ENCODE data around the gene SLC25A42.
A peak's percentile ranks its signal among the peaks of the same experiment; 100 is the strongest.
"Not testable (repeated sequence)": the region's sequence is repeated elsewhere in the genome, so short reads cannot be mapped to it uniquely, and the experiment has no call there.

The SLC25A42 gene, protein sequence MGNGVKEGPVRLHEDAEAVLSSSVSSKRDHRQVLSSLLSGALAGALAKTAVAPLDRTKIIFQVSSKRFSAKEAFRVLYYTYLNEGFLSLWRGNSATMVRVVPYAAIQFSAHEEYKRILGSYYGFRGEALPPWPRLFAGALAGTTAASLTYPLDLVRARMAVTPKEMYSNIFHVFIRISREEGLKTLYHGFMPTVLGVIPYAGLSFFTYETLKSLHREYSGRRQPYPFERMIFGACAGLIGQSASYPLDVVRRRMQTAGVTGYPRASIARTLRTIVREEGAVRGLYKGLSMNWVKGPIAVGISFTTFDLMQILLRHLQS

DNA sequence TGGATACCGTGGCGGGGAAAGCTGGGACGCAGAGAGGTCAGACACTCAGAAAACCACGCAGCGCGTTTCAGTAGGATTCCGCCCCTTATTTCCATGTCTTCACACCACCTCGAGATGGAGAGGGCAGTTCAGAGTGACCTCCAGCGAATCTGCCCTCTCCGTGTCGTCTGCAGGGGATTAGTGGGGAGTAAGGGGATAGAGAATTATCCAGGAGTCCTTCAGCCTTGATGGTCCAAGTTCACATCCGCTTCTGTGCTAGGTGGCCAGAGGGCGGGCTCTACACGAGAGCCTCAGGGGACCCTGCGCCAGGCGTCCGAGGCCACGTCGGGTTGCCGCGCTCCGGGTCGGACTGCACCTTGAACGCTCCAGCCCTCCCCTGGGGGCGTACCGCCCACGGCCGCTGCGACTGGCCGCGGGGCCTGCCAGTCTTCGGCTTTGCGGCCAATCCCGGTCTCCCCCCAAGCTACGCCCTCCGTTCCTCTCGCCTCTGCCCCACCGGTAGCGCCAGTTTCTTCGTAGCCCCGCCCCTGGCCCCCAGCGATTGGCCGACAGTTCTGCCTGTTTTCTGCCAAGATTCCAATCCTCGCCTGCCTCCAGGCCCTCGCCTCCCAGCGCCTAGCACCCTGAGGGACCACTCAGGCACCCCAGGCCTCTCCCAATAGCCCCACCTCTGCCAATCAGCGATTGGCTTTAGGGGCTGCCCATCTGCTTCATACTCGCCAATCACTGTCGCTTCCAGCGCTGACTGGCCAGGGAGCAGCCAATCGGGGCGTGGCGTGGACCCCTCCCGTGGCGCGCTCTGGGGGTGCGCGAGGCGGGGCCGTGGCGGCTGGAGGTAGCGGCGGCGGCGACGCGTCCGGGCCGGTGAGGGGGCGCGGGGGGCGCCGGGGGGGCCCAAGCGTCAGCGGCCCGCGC lies at the start of gene SLC25A42:
SLC25A42 (plus strand) TSS at position 812 of the 915 bp plus-strand sequence. CDS start 32,131 bp downstream, outside the sequence.
- peak; percentile 100 for DNase-seq (ENCODE audit: low spot score)

DNA sequence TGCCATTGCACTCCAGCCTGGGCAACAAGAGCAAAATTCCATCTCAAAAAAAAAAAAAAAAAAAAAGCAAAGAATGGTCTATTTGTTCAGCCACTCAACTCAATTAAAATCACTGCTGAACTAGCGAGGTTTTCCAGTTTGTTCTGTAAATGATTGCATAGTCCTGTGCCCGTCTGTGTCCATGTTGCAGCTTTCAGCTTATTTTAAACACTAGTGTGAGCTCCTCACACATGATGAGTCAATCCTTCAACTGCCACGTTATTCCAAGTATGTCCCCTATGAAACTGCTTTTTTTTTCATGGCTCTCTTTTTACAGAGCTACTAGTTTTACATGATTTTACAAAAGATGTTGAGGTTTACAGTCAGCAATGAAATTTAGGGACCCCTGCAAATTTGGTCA lies 42.7 kb upstream of the SLC25A42 start:
- no peak for DNase-seq (ENCODE audit: low spot score)

DNA sequence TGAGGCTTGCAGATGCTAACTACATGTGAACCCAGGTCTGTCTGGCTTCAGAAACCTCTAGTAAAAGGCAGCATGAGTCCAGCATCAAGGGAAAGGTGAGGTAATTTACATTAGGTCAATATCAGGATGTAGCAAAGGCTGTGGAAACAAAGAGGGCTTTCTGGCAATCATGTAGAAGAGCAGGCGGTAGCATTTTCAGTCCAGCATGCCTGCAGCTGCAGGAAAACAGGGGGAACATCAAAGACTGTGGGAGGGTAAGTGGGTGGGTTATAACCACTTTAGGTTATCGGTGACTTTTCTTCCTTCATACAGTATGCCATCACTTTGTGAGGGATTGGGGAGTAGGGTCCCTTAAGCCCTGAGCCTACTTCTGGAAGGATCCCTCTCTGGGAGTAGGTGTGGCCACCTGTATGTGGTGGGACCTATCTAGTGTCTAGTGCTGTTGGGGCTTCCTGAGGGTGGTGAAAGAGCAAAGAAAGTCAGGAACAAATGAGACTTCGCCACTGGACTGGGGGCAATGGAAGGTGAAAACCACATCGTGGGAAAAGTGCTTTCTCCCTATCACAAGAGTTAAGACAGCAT lies 41.3 kb upstream of the SLC25A42 start:
- DNase-seq (ENCODE audit: low spot score): no peak

DNA sequence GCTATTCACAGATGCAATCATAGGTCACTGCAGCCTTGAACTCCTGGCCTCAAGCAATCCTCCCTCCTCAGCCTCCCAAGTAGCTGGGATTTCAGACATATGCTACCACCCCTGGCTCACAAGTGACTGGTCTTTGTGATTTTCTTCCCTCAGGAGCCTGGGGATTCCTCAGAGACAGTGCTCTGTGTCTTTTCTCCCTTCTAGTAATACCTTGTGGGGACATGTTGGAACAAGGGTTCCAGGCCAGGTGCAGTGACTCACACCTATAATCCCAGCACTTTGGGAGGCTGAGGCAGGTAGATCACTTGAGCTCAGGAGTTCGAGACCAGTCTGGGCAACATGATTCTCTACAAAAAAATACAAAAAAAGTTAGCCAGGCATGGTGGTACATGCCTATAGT lies 40.4 kb upstream of the SLC25A42 start:
- not testable (repeated sequence) for DNase-seq (ENCODE audit: low spot score)

DNA sequence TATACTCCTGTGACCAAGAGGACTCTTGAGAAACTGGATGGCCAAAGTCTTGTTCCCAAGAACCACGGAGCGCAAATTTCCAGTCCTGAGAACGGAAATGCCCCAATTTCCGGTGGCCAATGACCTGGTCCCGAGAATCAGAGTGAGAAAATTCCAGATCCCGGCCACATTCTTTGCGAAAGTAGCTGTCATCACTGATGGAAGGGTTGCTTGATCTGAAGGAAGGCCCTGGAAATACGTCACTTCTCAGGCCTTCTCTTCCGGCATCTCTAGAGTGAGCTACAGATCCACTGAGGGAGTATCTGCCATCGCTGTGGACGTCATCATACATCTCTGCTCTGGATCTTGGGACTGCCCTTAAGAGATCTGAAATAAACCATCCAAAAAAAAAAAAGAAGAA lies 37.9 kb upstream of the SLC25A42 start:
- no peak for DNase-seq (ENCODE audit: low spot score)

DNA sequence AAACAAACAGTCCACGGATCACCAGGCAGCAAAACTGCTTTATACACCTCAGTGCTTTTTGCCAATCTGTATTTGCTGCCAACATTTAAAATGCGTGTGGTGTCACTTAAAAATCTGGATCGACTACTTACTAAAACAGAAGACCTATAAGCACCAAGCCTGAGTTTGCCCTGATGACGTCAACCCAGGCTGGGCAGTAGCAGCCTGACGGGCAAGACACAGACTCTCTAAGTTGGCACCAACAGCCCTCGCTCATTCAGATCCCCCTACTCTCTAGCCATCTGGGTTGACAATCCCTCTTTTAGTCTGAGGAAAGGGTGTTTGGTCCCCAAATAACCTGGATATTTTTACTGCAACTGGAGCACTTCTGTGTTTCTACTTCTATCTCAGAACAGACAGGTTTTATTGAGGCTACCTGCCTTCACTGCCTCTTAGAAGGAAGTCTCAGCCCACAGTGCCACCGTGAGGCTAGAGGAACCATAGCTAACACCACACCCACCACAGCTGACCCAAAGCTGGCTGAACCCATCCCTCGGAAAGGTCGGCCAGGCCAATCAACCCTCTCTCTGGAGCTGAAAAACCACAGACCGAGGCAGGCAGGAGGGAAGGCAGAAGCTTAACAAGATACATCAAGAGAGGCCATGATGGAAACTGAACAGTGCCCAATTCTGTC lies 37.4 kb upstream of the SLC25A42 start:
- DNase-seq (ENCODE audit: low spot score): no peak

DNA sequence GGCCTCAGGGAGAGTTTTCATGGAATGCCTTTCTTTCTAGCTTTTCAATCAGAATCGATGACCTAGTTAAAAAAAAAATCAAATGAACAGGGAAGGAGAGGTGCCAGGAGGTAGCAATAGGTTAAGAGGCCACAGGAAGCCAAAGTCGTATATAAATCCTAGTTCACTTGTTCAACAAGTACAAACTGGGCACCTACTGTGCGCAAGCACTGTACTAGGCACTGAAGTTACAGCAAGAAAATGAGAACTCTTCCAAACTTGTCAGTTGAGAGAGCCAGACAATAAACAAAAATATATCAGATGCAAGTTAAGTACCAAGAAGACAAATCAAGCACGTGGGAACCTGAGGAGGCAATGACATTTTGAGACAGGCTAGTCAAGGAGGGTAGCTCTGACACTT lies 36.6 kb upstream of the SLC25A42 start:
- no peak for DNase-seq (ENCODE audit: low spot score)

DNA sequence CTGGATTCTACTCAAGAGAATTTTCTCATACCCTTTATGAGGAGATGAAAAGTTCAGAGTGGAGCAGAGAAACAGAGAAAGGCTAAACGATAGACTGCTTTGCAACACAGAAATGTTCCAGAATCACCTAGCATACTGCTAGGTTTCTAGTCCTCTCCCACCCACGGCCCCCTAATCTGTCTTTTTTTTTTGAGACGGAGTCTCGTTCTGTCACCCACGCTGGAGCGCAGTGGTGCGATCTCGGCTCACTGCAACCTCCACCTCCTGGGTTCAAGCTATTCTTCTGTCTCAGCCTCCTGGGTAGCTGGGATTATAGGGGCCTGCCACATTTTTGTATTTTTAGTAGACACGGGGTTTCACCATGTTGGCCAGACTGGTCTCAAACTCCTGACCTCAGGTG lies 35.3 kb upstream of the SLC25A42 start:
- no peak for DNase-seq (ENCODE audit: low spot score)

DNA sequence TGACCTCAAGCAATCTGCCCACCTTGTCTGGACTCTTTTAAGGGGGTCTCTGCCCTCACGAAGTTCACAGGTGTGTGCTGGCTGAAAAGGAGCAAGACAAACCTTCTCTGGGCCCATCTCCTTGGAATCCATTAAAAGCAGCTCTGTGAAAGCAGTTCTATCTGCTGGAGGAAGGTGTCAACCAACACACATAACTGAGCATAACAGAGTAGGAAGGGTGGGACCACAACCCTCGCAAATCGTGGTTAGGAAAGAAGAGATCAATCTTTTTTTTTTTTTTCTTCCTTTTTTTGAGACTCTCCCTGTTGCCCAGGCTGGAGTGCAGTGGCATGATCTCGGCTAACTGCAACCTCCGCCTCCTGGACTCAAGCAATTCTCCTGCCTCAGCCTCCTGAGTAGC lies 31.9 kb upstream of the SLC25A42 start:
- no peak for DNase-seq (ENCODE audit: low spot score)

DNA sequence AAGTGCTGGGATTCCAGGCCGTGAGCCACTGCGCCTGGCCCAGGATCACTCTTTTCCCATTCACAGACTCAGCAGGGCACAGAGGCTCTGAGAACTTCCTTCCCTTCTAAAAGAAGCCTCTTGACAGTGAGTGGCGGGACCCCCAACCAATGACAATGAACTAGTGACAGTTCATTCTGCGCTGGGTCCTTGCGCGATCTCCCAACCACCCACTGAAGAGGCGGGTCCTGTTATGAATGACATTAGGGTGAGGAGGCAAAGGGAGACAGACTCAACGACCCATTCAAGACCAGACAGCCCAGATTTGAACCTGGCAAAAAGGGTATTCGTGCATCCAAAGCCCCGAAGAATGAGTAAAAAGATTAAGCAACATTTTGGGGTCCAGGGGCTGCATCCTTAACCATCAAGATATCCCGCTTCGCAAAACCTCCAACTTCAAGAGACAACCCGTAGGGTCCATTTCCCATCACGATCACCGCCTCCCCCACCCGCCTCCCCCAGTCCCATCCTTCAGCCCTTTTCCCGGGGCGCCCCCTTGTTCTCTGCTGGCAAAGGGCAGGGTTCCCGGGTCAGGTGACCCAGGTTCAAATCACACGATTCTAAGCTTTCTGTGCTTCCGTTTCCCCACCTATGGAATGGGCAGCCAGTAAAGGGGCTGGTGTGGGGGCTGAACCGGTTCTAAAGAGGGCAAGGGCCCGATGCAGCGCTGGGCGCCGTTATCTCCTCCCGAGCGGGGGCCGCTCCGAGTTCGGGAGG lies 31.2 kb upstream of the SLC25A42 start:
- DNase-seq (ENCODE audit: low spot score): peak; percentile 48

DNA sequence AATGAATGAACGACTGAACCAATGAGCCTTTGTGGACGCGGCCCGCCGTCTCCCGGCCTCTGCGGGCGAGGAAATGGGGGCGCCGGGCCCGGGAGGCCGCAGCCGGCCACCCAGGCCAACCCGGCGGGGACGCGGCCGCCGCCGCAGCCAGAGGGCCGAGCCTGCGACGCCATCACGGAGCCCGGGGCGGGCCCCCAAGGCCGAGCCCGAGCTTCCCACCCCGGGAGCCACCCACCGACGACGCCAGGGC lies 30.7 kb upstream of the SLC25A42 start:
- DNase-seq (ENCODE audit: low spot score): peak; percentile 44

DNA sequence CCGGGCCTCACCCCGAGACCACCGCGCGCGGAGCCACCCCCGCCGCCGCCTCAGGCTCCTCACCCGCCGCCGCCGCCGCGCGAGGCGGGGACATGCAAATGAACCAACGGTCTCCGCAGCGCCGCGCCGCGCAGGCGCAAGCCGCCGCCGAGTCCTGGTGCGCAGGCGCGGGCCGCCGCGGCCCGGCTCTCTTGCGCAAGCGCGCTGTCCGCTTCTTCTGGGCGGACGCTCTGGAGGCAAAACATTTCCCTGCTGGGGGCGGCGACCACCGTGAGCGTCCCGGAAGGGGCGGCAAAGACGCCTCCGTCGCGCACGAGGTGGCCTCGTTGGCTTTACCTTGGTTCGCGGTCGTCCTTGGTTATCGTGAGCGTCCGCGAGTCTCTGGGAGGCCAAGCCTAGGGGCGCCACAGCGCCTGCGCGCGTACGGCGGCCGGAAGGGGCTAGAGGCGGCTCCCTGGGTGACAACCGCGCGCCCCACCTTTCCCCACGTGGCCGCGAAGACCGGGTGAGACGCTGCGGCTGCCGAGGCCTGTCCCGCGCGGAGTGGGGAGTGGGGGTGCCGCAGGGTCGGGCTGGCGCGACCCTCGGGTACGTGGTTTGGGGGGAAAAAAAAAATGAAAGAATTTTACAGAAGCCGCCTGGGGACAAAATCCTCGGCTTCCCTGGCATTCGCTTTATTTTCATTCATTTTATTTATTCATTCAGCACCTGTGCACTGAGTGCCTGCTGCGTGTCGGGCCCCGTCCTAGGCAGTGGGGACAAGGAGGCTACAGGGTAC lies 30.2 kb upstream of the SLC25A42 start, which contains the start of the genes ARMC6 and SUGP2:
ARMC6 (plus strand) TSS at position 178 of the 778 bp plus-strand sequence. CDS start 607 bp downstream, outside the sequence.
SUGP2 (minus strand) TSS at position 92 of the 778 bp plus-strand sequence. CDS start 2,446 bp downstream, outside the sequence.
- DNase-seq (ENCODE audit: low spot score): peak; percentile 99

DNA sequence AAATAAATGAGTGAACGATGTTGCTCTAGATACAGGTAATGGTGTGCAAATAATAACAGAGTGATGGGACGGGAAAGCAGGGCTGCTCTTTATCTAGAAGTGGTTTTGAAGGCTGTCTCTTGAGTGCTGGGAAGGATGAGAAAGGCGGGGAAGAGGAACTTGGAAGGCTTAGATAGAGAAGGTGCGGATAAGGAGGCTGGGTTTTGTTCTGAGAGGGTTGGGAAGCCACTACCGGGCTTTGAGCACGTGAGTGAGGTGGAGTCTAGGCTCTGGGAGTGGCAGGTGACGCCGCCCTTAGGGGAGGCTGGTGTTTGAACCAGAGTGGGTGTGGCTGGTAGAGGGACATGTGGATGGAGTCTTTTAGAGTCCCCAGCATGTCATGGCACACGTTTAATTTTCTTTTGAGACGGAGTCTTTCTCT lies 29.6 kb upstream of the SLC25A42 start:
- peak; percentile 90 for DNase-seq (ENCODE audit: low spot score)

DNA sequence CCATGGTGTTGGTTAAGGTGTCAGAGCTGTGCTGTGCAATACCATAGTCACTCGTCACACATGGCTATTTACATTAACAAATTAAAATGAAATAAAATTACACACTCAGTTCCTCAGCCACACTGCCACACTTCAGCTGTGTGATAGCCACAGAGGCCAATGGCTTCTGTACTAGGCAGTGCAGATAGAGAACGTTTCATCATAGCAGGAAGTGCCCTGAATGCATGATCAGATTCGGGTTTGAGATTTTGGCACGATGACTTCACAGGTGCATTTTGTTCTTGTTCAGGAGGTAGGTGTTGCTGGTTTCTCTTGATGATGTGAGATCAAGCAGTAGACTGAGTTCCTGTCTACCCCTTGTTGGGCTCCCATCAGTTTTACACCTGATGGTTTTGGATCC lies 23.9 kb upstream of the SLC25A42 start:
- DNase-seq (ENCODE audit: low spot score): no peak

DNA sequence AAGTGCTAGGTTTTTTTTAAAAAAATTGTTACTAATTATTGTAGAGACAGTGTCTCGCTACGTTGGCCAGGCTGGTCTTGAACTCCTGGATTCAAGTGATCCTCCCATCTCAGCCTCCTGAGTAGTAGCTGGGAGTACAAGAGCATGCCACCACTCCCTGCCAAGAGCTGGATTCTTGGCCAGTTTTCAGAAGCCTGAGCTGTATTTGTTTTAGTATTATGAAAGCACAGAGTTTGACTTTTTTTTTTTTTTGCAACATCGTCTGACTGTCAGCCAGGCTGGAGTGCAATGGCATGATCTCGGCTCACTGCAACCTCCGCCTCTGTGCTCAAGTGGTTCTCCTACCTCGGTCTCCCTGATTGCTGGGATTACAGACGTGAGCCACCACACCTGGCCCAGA lies 23.4 kb upstream of the SLC25A42 start:
- no peak for DNase-seq (ENCODE audit: low spot score)

DNA sequence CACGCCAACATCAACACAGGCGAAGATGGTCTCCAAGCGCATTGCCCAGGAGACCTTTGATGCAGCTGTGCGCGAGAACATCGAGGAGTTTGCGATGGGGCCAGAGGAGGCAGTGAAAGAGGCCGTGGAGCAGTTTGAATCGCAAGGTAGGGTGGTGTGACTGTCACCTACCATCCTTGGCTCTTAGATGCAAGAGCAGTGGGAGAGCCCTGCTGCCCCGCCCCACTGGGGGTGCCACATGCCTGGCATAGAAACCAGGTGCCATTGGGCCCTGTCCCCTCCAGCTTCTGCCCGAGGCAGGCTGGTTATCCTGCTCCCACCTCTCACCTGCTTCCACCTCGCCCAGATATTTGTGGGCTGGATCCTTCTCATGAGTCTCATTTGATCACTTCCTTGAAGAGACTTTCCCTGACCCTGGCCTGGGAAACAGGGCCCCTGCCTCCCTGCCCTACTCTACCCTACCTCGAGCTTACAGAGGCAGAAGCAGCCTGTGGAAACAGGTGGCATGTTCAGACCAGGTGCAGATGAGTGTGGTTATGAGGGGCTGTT lies 21.0 kb upstream of the SLC25A42 start:
- no peak for DNase-seq (ENCODE audit: low spot score)

DNA sequence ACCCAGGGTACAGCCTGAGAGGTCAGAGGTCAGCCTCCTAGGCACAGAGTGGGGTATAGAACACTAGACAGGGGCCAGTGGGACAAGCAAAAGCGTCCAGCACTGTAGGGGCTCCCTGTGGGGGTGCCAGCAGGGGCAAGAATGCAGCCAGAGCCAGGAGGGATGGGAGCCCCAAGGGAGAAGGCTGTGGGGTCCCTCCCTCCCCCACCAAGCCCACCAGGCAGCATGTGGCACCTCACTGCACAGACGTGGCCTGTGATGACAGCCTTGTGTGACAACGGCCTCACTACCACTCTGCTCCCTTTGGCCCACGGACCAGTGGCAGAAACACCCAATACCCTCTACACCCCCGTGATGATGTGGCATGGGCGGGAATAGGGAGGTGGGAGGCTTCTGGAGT lies 20.3 kb upstream of the SLC25A42 start:
- DNase-seq (ENCODE audit: low spot score): no peak

DNA sequence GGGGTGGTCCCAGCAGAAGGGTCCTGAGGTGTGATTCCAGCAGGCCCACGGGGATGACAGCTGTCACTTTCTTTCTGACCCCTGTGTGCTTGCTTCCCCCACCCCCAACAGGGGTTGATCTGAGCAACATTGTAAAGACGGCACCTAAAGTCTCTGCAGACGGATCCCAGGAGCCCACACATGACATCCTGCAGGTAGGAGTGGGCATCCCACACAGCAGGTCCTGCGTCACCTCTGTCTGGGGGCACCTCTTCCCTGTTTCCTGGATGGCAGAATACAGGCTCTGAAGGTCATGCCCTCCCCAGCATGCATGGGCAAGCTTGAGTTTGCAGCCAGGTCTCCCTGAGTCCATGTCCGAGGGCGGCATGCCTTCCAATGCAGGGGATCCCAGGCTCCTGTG lies 19.9 kb upstream of the SLC25A42 start:
- no peak for DNase-seq (ENCODE audit: low spot score)

DNA sequence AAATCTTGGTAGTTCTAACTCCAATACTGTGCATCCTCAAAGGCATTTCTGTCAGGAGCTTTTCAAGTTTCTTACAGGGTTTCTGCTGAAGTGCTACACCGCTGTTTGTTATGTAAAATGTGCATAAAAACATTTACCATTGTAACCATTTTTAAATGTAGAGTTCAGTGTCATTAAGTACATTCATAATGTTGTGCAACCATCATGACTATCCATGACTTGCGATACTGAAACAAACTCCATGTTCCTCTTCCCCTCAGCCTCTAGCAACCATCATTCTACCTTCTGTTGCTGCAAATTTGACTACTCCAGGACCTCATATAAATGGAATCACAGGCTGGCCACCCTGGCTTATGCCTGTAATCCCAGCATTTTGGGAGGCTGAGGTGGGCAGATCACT lies 14.4 kb upstream of the SLC25A42 start:
- no peak for DNase-seq (ENCODE audit: low spot score)

DNA sequence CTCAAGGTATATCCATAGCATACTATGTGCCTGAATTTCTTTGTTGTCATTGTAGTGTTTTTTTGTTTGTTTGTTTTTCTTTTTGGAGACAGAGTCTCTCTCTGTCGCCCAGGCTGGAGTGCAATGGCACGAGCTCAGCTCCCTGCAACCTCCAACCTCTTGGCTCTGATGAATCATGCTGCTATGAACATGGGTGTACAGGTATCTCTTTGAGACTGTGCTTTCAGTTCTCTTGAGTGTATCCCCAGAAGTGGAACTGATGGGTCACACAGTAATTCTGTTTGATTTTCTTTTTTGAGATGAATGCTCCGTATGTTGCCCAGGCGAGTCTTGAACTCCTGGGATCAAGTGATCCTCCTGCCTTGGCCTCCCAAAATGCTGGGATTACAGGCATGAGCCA lies 13.7 kb upstream of the SLC25A42 start:
- no peak for DNase-seq (ENCODE audit: low spot score)
